IPS DF 6.9 (cell line): ENCODE data around the gene PIGZ.

Source experiments
- DNase-seq: peaks from one replicate; pipeline ENCODE4 v3.0.0-alpha.2; 2013; ENCODE audit warnings: low read depth, low spot score
- H3K27ac ChIP-seq: one replicate; pipeline ENCODE4 v1.5.1; 2013; ENCODE audit warnings: low read length, control low read depth
- H3K27me3 ChIP-seq: 2 replicates; pipeline ENCODE4 v1.6.1; 2013; ENCODE audit warnings: mild to moderate bottlenecking, low read length; ENCODE audit not compliant: control insufficient read depth, insufficient read depth
- H3K36me3 ChIP-seq: 2 replicates; pipeline ENCODE4 v1.6.1; 2013; ENCODE audit warnings: low read length; ENCODE audit not compliant: control insufficient read depth, insufficient read depth
- H3K4me1 ChIP-seq: 2 replicates; pipeline ENCODE4 v1.6.1; 2013; ENCODE audit warnings: low read length; ENCODE audit not compliant: control insufficient read depth, insufficient read depth
- H3K4me3 ChIP-seq: 2 replicates; pipeline ENCODE4 v1.5.1; 2013; ENCODE audit warnings: mild to moderate bottlenecking, low read length
- H3K9me3 ChIP-seq: 2 replicates; pipeline ENCODE4 v1.6.1; 2013; ENCODE audit warnings: low read length, inconsistent platforms; ENCODE audit not compliant: control insufficient read depth, insufficient read depth
- WGBS: extraction: QIAGEN DNeasy Blood & Tissue Kit; methylation state at CpG from one replicate; pipeline ENCODE4 v1.1.7; 2013; ENCODE audit warnings: mixed read lengths, missing lambda C conversion rate; ENCODE audit not compliant: insufficient read length, insufficient coverage; 5-methylcytosine and 5-hydroxymethylcytosine counted together

The PIGZ gene

GRCh38 chr3:196965804-196966173 is 2.8 kb downstream of the PIGZ start:
- peaks cover 57% of the 10 kb centered on the region for H3K27me3 ChIP-seq
- no CpG with 5 or more reads among the region's 10 CpGs for WGBS

GRCh38 chr3:196965112-196965803 is 3.4 kb downstream of the PIGZ start:
- no CpG with 5 or more reads among the region's 11 CpGs for WGBS
- Histone ChIP-seq H3K27me3 (peaks cover 52% of the 10 kb centered on the region), H3K4me1 (0 out of 2 replicates have a peak, but pooled peaks cover 1% of the 10 kb centered on the region), H3K36me3 (no peaks in the 10 kb centered on the region; the same call in 1 of the 2 replicates), H3K27ac (no peak overlapping the region), H3K4me3 (no peak overlapping the region), H3K9me3 (no peaks in the 10 kb centered on the region)
- DNase-seq: no peak

More at GRCh38 chr3:196965804-196966173, 2.8 kb downstream of the PIGZ start:
- no peak overlapping the region for H3K27ac ChIP-seq
- DNase-seq: no peak
- 0 out of 2 replicates have a peak, but pooled peaks cover 1% of the 10 kb centered on the region for H3K4me1 ChIP-seq
- no peaks in the 10 kb centered on the region; the same call in 1 of the 2 replicates for H3K36me3 ChIP-seq
- no peaks in the 10 kb centered on the region for H3K9me3 ChIP-seq
- no peak overlapping the region for H3K4me3 ChIP-seq

- H3K4me1 ChIP-seq: 0 out of 2 replicates have a peak, but pooled peaks cover 1% of the 10 kb centered on the region
- no peak for DNase-seq
- H3K27ac ChIP-seq: no peak overlapping the region
- WGBS: no CpG with 5 or more reads among the region's 2 CpGs
- no peaks in the 10 kb centered on the region for H3K9me3 ChIP-seq
- no peaks in the 10 kb centered on the region for H3K36me3 ChIP-seq
- H3K4me3 ChIP-seq: no peak overlapping the region
- H3K27me3 ChIP-seq: peaks cover 41% of the 10 kb centered on the region
These were observed 5.0 kb downstream of the PIGZ start for GRCh38 chr3:196963631-196963953.

- H3K27ac ChIP-seq: no peak overlapping the region
- peaks cover 36% of the 10 kb centered on the region for H3K27me3 ChIP-seq
- no peaks in the 10 kb centered on the region for H3K36me3 ChIP-seq
- H3K4me1 ChIP-seq: 0 out of 2 replicates have a peak, but pooled peaks cover under 1% of the 10 kb centered on the region
- WGBS: no CpG with 5 or more reads among the region's 10 CpGs
- H3K4me3 ChIP-seq: no peak overlapping the region
- no peaks in the 10 kb centered on the region for H3K9me3 ChIP-seq
- no peak for DNase-seq
These were observed 5.6 kb downstream of the PIGZ start for GRCh38 chr3:196962930-196963630.

- no peak overlapping the region for H3K27ac ChIP-seq
- H3K36me3 ChIP-seq: no peaks in the 10 kb centered on the region
- H3K4me3 ChIP-seq: no peak overlapping the region
- no peaks in the 10 kb centered on the region for H3K9me3 ChIP-seq
- no peaks in the 10 kb centered on the region for H3K4me1 ChIP-seq
- no CpG with 5 or more reads among the region's 9 CpGs for WGBS
- H3K27me3 ChIP-seq: peaks cover 28% of the 10 kb centered on the region
- DNase-seq: no peak
These were observed 6.3 kb downstream of the PIGZ start for GRCh38 chr3:196962108-196962929.

GRCh38 chr3:196954832-196955231 is 13.8 kb downstream of the PIGZ start:
- Histone ChIP-seq H3K27me3 (peaks cover under 1% of the 10 kb centered on the region; the same call in 1 of the 2 replicates), H3K27ac (no peak overlapping the region), H3K4me3 (no peak overlapping the region), H3K9me3 (no peaks in the 10 kb centered on the region), H3K36me3 (no peaks in the 10 kb centered on the region), H3K4me1 (no peaks in the 10 kb centered on the region)
- no peak for DNase-seq
- WGBS: no CpG with 5 or more reads among the region's 7 CpGs

- DNase-seq: no peak
- no CpG with 5 or more reads among the region's 3 CpGs for WGBS
- Histone ChIP-seq H3K4me3 (no peak overlapping the region), H3K36me3 (no peaks in the 10 kb centered on the region), H3K4me1 (no peaks in the 10 kb centered on the region), H3K27me3 (no peaks in the 10 kb centered on the region), H3K27ac (no peak overlapping the region), H3K9me3 (no peaks in the 10 kb centered on the region)
These were observed 17.3 kb downstream of the PIGZ start for GRCh38 chr3:196951371-196951770.

- H3K27ac ChIP-seq: no peak overlapping the region
- no peaks in the 10 kb centered on the region for H3K9me3 ChIP-seq
- H3K36me3 ChIP-seq: no peaks in the 10 kb centered on the region
- no peaks in the 10 kb centered on the region for H3K27me3 ChIP-seq
- WGBS: no CpG with 5 or more reads among the region's 6 CpGs
- H3K4me1 ChIP-seq: no peaks in the 10 kb centered on the region
- no peak overlapping the region for H3K4me3 ChIP-seq
- no peak for DNase-seq
These were observed 18.9 kb downstream of the PIGZ start for GRCh38 chr3:196949750-196950149.

- Histone ChIP-seq H3K9me3 (no peaks in the 10 kb centered on the region), H3K4me1 (no peaks in the 10 kb centered on the region), H3K36me3 (no peaks in the 10 kb centered on the region), H3K27me3 (no peaks in the 10 kb centered on the region), H3K4me3 (no peak overlapping the region), H3K27ac (no peak overlapping the region)
- no CpG with 5 or more reads among the region's 6 CpGs for WGBS
- DNase-seq: no peak
These were observed 19.4 kb downstream of the PIGZ start for GRCh38 chr3:196949285-196949619.

- no peak overlapping the region for H3K4me3 ChIP-seq
- H3K27me3 ChIP-seq: no peaks in the 10 kb centered on the region
- whole genome bisulfite sequencing: no CpG with 5 or more reads among the region's 22 CpGs
- H3K9me3 ChIP-seq: no peaks in the 10 kb centered on the region
- DNase-seq: no peak
- no peaks in the 10 kb centered on the region for H3K36me3 ChIP-seq
- no peaks in the 10 kb centered on the region; the same call in 1 of the 2 replicates for H3K4me1 ChIP-seq
- no peak overlapping the region for H3K27ac ChIP-seq
These were observed 20.0 kb downstream of the PIGZ start for GRCh38 chr3:196948442-196949284.
